ENCODE results near the gene PTCSC3. TPM values are rescaled to one million over a fixed set of nuclear protein-coding genes. Genes with fewer than 3 reads are reported as not detected.

Gene PTCSC3
- total RNA-seq, 1 donor from 2014 or later: not detected

DNA sequence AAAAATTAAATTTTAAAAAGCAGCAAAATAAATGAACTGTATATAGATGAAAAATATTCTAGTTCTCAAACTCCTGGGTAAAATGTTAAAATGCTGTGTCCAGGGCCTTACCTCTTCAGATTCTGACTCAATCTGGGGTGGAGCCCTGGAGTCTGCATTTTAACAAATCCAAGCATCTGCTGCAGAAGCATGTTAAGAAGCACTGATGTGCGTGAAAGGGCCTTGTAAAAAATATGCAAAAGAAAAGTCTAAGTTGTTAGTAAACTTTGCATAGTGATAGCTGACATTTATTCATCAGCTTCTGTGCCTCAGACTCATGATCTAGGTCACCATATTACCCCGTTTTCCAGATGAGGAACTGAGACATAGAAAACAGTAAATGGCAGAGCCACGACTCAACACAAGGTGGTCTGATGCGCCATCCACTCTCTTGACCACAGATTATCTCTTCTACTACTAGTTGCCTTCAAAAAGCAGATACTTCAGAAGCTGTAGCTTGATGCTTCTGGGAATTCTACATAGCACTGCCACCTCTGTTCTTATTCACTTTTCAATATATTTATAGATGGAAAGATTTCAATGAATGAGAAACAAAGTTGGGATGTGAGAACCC is 28.0 kb upstream of the PTCSC3 start:
- H3K4me3 Mint-ChIP-seq (ENCODE audit: low read depth): no peak overlapping the region
- no peak overlapping the region for H3K27ac Mint-ChIP-seq
- no peak for DNase-seq (ENCODE audit: low spot score, unreplicated experiment)

DNA sequence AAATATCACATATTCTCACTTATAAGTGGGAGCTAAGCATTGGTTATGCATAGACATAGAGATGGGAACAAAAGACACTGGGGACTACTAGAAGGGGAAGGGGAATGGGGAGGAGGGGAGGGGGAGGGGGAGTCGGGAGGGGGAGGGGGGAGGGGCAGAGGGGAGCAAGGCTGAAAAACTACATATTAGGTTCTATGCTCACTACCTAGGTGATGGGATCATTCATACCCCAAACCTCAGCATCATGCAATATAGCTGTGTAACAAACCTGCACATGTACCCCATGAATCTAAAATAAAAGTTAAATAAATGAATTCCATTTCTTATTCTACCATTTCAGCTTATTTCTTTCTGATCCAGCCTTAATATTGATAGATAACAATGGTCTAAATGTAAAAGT is 21.9 kb upstream of the PTCSC3 start:
- H3K9me3 Mint-ChIP-seq (ENCODE audit: low read depth): peaks cover 7% of the 10 kb centered on the region
- DNase-seq (ENCODE audit: low spot score, unreplicated experiment): no peak
- H3K27me3 Mint-ChIP-seq: peaks cover 90% of the 10 kb centered on the region
- TF ChIP-seq, protein P1, sequence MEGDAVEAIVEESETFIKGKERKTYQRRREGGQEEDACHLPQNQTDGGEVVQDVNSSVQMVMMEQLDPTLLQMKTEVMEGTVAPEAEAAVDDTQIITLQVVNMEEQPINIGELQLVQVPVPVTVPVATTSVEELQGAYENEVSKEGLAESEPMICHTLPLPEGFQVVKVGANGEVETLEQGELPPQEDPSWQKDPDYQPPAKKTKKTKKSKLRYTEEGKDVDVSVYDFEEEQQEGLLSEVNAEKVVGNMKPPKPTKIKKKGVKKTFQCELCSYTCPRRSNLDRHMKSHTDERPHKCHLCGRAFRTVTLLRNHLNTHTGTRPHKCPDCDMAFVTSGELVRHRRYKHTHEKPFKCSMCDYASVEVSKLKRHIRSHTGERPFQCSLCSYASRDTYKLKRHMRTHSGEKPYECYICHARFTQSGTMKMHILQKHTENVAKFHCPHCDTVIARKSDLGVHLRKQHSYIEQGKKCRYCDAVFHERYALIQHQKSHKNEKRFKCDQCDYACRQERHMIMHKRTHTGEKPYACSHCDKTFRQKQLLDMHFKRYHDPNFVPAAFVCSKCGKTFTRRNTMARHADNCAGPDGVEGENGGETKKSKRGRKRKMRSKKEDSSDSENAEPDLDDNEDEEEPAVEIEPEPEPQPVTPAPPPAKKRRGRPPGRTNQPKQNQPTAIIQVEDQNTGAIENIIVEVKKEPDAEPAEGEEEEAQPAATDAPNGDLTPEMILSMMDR (IDR thresholded peaks at IDR 0.05; ENCODE audit: unreplicated experiment): no peak
- H3K27ac Mint-ChIP-seq: no peak overlapping the region
- no peaks in the 10 kb centered on the region for H3K4me1 Mint-ChIP-seq (ENCODE audit: low read depth)
- no peaks in the 10 kb centered on the region for H3K36me3 Mint-ChIP-seq (ENCODE audit: insufficient read depth)
- H3K4me3 Mint-ChIP-seq (ENCODE audit: low read depth): no peak overlapping the region

More for the DNA sequence above, 28.0 kb upstream of the PTCSC3 start:
- Mint-ChIP-seq H3K36me3 (ENCODE audit: insufficient read depth) (no peaks in the 10 kb centered on the region), H3K4me1 (ENCODE audit: low read depth) (peaks cover 8% of the 10 kb centered on the region), H3K27me3 (peaks cover 98% of the 10 kb centered on the region), H3K9me3 (ENCODE audit: low read depth) (peaks cover 9% of the 10 kb centered on the region)
- TF ChIP-seq, protein P1 (IDR thresholded peaks at IDR 0.05; ENCODE audit: unreplicated experiment): no peak

DNA sequence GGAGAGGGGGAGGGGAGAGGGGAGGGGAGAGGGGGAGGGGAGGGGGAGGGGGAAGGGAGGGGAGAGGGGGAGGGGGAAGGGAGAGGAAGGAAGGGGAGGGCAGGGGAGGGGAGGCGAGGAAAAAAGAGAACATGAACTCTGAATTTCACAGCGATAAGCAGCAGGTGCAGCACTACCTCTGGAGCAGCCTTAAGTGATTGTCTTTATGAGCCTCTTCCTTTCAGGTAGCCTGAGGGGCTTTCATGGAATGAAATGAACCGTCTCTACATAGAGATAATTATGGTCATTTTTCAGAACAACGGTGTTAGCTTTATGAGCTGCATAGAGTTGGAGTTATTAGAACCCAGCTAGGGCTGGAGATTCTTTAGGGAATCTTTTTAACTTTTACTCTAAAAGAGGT is 18.1 kb upstream of the PTCSC3 start:
- Mint-ChIP-seq H3K9me3 (ENCODE audit: low read depth) (no peaks in the 10 kb centered on the region), H3K27me3 (peaks cover 78% of the 10 kb centered on the region), H3K4me3 (ENCODE audit: low read depth) (no peak overlapping the region), H3K27ac (no peak overlapping the region), H3K36me3 (ENCODE audit: insufficient read depth) (no peaks in the 10 kb centered on the region), H3K4me1 (ENCODE audit: low read depth) (no peaks in the 10 kb centered on the region)
- TF ChIP-seq, protein P1 (IDR thresholded peaks at IDR 0.05; ENCODE audit: unreplicated experiment): no peak
- DNase-seq (ENCODE audit: low spot score, unreplicated experiment): no peak

DNA sequence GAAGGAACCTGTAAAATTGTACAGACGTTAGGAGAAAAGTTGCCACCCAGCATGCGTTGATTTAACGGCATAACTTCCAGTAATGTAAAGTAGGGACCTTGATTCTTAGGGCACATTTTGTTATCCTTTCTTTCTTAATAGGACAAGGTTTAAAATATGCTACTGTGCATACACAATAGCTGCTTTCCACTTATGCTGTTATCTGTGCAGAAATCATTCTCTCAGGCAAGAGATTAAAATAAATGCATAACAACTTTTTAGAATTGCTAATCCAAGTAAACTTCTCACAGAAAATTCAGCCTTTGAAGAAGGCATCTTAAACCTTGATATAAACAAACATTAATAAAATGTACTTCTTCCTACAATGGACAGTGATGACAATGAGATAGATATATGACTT is 16.0 kb upstream of the PTCSC3 start:
- TF ChIP-seq, protein P1 (IDR thresholded peaks at IDR 0.05; ENCODE audit: unreplicated experiment): no peak
- Mint-ChIP-seq H3K27ac (no peak overlapping the region), H3K27me3 (peaks cover 62% of the 10 kb centered on the region), H3K4me1 (ENCODE audit: low read depth) (no peaks in the 10 kb centered on the region), H3K4me3 (ENCODE audit: low read depth) (no peak overlapping the region), H3K9me3 (ENCODE audit: low read depth) (no peaks in the 10 kb centered on the region), H3K36me3 (ENCODE audit: insufficient read depth) (no peaks in the 10 kb centered on the region)
- DNase-seq (ENCODE audit: low spot score, unreplicated experiment): no peak

DNA sequence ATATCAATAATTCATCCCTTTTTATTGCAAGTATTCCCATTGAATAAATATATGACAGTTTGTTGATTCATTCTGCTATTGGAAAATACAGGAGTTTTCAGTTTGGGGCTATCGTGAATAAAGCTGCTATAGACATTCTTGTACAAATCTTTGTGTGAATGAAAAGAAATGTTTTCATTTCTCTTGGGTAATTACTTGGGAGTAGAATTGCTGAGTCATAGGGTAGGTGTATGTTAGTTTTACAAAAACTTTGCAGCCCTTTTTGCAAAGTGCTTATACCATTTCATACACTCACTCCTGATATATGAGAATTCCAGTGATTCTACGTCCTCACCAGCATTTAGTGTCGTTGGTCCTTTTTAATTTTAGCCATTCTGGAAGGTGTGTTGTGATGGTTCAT is 6.9 kb upstream of the PTCSC3 start:
- H3K27ac Mint-ChIP-seq: no peak overlapping the region
- TF ChIP-seq, protein P1 (IDR thresholded peaks at IDR 0.05; ENCODE audit: unreplicated experiment): no peak
- no peaks in the 10 kb centered on the region for H3K36me3 Mint-ChIP-seq (ENCODE audit: insufficient read depth)
- H3K4me1 Mint-ChIP-seq (ENCODE audit: low read depth): no peaks in the 10 kb centered on the region
- H3K9me3 Mint-ChIP-seq (ENCODE audit: low read depth): no peaks in the 10 kb centered on the region
- DNase-seq (ENCODE audit: low spot score, unreplicated experiment): no peak
- H3K27me3 Mint-ChIP-seq: peaks cover 9% of the 10 kb centered on the region
- no peak overlapping the region for H3K4me3 Mint-ChIP-seq (ENCODE audit: low read depth)

Measured in progenitor cell of endocrine pancreas (in vitro differentiated cells).